Adrenal gland (tissue), 5 donors: ENCODE data around the gene ZFP64.

ENCODE experiments used
- POLR2A ChIP-seq, 2 donors: fragments of 450-650 bp; IDR thresholded peaks; one replicate each; pipeline ENCODE4 v1.6.1; 2017; ENCODE audit warnings: antibody characterized with exemption in 2 of 2, mild to moderate bottlenecking in 2 of 2, moderate library complexity in 1 of 2
- TF ChIP-seq, protein P1 (sequence below), 6 experiments: fragments of 450-650 bp in 4 of 6; fragments of 200-600 bp in 2 of 6; sonication (generic) in 1 of 6; IDR thresholded peaks; 1 replicate in 5 of 6; 2 replicates in 1 of 6; pipeline versions ENCODE4 v1.5.1 to v1.8.0; 2016 to 2021; ENCODE audit warnings: antibody characterized with exemption in 6 of 6, mild to moderate bottlenecking in 2 of 6, moderate library complexity in 1 of 6
- donor health status: DM: no; HTN: no; CAD: no.

DNA sequence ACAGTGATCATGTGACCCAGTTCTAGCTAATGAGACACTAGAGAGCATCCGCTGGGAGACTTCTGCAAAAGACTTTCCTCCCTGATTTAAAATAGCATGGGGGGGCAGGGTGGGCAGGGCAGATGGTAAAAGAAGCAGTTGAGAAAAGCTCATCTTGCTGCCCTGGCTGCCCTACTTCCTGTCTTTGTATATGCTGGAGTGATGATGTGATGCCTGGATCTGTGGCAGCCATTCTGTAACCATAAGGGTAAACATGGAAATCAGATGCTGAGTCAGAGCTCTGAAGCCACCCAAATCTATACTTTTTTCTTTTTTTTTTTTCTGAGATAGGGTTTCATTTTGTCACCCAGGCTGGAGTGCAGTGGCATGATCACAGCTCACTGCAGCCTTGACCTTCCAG lies 25.4 kb downstream of the ZFP64 start:
- TF ChIP-seq, protein P1, sequence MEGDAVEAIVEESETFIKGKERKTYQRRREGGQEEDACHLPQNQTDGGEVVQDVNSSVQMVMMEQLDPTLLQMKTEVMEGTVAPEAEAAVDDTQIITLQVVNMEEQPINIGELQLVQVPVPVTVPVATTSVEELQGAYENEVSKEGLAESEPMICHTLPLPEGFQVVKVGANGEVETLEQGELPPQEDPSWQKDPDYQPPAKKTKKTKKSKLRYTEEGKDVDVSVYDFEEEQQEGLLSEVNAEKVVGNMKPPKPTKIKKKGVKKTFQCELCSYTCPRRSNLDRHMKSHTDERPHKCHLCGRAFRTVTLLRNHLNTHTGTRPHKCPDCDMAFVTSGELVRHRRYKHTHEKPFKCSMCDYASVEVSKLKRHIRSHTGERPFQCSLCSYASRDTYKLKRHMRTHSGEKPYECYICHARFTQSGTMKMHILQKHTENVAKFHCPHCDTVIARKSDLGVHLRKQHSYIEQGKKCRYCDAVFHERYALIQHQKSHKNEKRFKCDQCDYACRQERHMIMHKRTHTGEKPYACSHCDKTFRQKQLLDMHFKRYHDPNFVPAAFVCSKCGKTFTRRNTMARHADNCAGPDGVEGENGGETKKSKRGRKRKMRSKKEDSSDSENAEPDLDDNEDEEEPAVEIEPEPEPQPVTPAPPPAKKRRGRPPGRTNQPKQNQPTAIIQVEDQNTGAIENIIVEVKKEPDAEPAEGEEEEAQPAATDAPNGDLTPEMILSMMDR (IDR thresholded peaks at IDR 0.05), result no peak
- TF ChIP-seq POLR2A (IDR thresholded peaks at IDR 0.05), result no peak
